H9 (cell line): Measurements from ENCODE around the gene SLC25A11. TPM values are rescaled to one million over a fixed set of nuclear protein-coding genes. Genes with fewer than 3 reads are reported as not detected.

Source experiments
- DNase-seq: peaks from one replicate; pipeline ENCODE4 v3.0.0-alpha.2; 2017
- H2AFZ ChIP-seq: one replicate; pipeline ENCODE4 v1.6.1; 2013; ENCODE audit warnings: mild to moderate bottlenecking, low read length, control low read depth, moderate library complexity
- H2AK5ac ChIP-seq: 2 replicates; pipeline ENCODE4 v1.6.1; 2013; ENCODE audit warnings: low read length, control low read depth, mixed read lengths; ENCODE audit not compliant: insufficient read length
- H2BK120ac ChIP-seq: one replicate; pipeline ENCODE4 v1.6.1; 2013; ENCODE audit warnings: low read depth, mild to moderate bottlenecking, low read length, control low read depth, inconsistent platforms; ENCODE audit not compliant: poor library complexity, severe bottlenecking
- H2BK12ac ChIP-seq: 2 replicates; pipeline ENCODE4 v1.6.1; 2013; ENCODE audit warnings: low read length, control low read depth, mixed read lengths, low read depth; ENCODE audit not compliant: insufficient read length
- H2BK15ac ChIP-seq: 2 replicates; pipeline ENCODE4 v1.6.1; 2013; ENCODE audit warnings: low read depth, low read length, control low read depth
- H2BK20ac ChIP-seq: one replicate; pipeline ENCODE4 v1.6.1; 2013; ENCODE audit warnings: low read depth, mild to moderate bottlenecking, low read length, control low read depth, inconsistent platforms; ENCODE audit not compliant: poor library complexity, severe bottlenecking
- H2BK5ac ChIP-seq: 2 replicates; pipeline ENCODE4 v1.6.1; 2013; ENCODE audit warnings: low read length, control low read depth, mixed read lengths; ENCODE audit not compliant: insufficient read length
- H3K14ac ChIP-seq: 2 replicates; pipeline ENCODE4 v1.6.1; 2013; ENCODE audit warnings: low read length, control low read depth; ENCODE audit not compliant: insufficient read depth
- H3K18ac ChIP-seq: 2 replicates; pipeline ENCODE4 v1.6.1; 2013; ENCODE audit warnings: low read depth, mild to moderate bottlenecking, mixed read lengths, low read length, control low read depth; ENCODE audit not compliant: insufficient read length
- H3K23ac ChIP-seq: 2 replicates; pipeline ENCODE4 v1.6.1; 2013; ENCODE audit warnings: low read length, control low read depth, mixed read lengths, low read depth; ENCODE audit not compliant: insufficient read length
- H3K23me2 ChIP-seq: 2 replicates; pipeline ENCODE4 v1.6.1; 2013; ENCODE audit warnings: low read depth, mild to moderate bottlenecking, mixed read lengths, low read length, control low read depth; ENCODE audit not compliant: insufficient read length, poor library complexity, severe bottlenecking
- H3K27ac ChIP-seq: 2 replicates; pipeline ENCODE4 v1.5.1; 2013; ENCODE audit warnings: low read length, control low read depth, mixed read lengths, low read depth; ENCODE audit not compliant: insufficient read length
- H3K27me3 ChIP-seq: 2 replicates; pipeline ENCODE4 v1.6.1; 2013; ENCODE audit warnings: low read length, control low read depth, inconsistent platforms; ENCODE audit not compliant: insufficient read depth
- H3K4ac ChIP-seq: 2 replicates; pipeline ENCODE4 v1.6.1; 2013; ENCODE audit warnings: low read depth, mild to moderate bottlenecking, control low read depth, inconsistent platforms, low read length, moderate library complexity
- H3K4me1 ChIP-seq: 2 replicates; pipeline ENCODE4 v1.6.1; 2013; ENCODE audit warnings: low read length, control low read depth, inconsistent platforms; ENCODE audit not compliant: insufficient read depth
- H3K4me2 ChIP-seq: 2 replicates; pipeline ENCODE4 v1.6.1; 2013; ENCODE audit warnings: low read length, control low read depth, mixed read lengths; ENCODE audit not compliant: insufficient read length, insufficient read depth
- H3K56ac ChIP-seq: 2 replicates; pipeline ENCODE4 v1.6.1; 2013; ENCODE audit warnings: low read depth, mild to moderate bottlenecking, mixed read lengths, low read length, control low read depth; ENCODE audit not compliant: insufficient read length
- H3K79me1 ChIP-seq: 2 replicates; pipeline ENCODE4 v1.6.1; 2013; ENCODE audit warnings: low read depth, mild to moderate bottlenecking, moderate library complexity, low read length, control low read depth, inconsistent platforms; ENCODE audit not compliant: insufficient read depth, poor library complexity, severe bottlenecking
- H3K79me2 ChIP-seq: 2 replicates; pipeline ENCODE4 v1.6.1; 2013; ENCODE audit warnings: low read length, control low read depth, inconsistent platforms; ENCODE audit not compliant: insufficient read depth
- H3K9ac ChIP-seq: 2 replicates; pipeline ENCODE4 v1.6.1; 2013; ENCODE audit warnings: low read length, control low read depth, mixed read lengths; ENCODE audit not compliant: insufficient read length; ENCODE audit errors: extremely low read depth
- H3K9me3 ChIP-seq: one replicate; pipeline ENCODE4 v1.6.1; 2013; ENCODE audit warnings: low read depth, low read length, inconsistent platforms; ENCODE audit not compliant: control insufficient read depth
- H3T11ph ChIP-seq: one replicate; pipeline ENCODE4 v1.6.1; 2013; ENCODE audit warnings: mild to moderate bottlenecking, low read length, control low read depth, inconsistent platforms
- H4K20me1 ChIP-seq: one replicate; pipeline ENCODE4 v1.6.1; 2013; ENCODE audit not compliant: control insufficient read depth, insufficient read length, insufficient read depth
- H4K5ac ChIP-seq: 2 replicates; pipeline ENCODE4 v1.6.1; 2013; ENCODE audit warnings: low read depth, mild to moderate bottlenecking, mixed read lengths, low read length, control low read depth; ENCODE audit not compliant: insufficient read length
- H4K8ac ChIP-seq: replicated peaks from 2 replicates; pipeline ENCODE4 v1.6.1; 2013; ENCODE audit warnings: low read length, control low read depth, mixed read lengths, low read depth; ENCODE audit not compliant: insufficient read length
- H4K91ac ChIP-seq: 2 replicates; pipeline ENCODE4 v1.6.1; 2013; ENCODE audit warnings: low read depth, mild to moderate bottlenecking, moderate library complexity, mixed read lengths, low read length, control low read depth; ENCODE audit not compliant: insufficient read length
- H3K27ac Mint-ChIP-seq, 3 experiments: 2 replicates in 2 of 3; 3 replicates in 1 of 3; pipeline ENCODE4 v1.8.0; 2020 to 2021; ENCODE audit warnings: mixed read lengths in 3 of 3, mild to moderate bottlenecking in 1 of 3, moderate library complexity in 1 of 3
- H3K27me3 Mint-ChIP-seq: 2 replicates; pipeline ENCODE4 v1.8.0; 2021; ENCODE audit warnings: low read depth, mild to moderate bottlenecking, moderate library complexity, mixed read lengths
- H3K36me3 Mint-ChIP-seq, 3 experiments: 2 replicates in 2 of 3; 3 replicates in 1 of 3; pipeline ENCODE4 v1.8.0; 2020 to 2021; ENCODE audit warnings: low read depth in 3 of 3, mixed read lengths in 3 of 3; ENCODE audit not compliant: insufficient read depth in 1 of 3
- H3K4me1 Mint-ChIP-seq, 2 experiments: 2 replicates each; pipeline ENCODE4 v1.8.0; 2020; ENCODE audit warnings: mixed read lengths in 2 of 2
- H3K4me3 Mint-ChIP-seq, 2 experiments: 2 replicates in 1 of 2; 3 replicates in 1 of 2; pipeline ENCODE4 v1.8.0; 2020 to 2021; ENCODE audit warnings: mild to moderate bottlenecking in 2 of 2, mixed read lengths in 2 of 2, moderate library complexity in 1 of 2
- H3K9me3 Mint-ChIP-seq, 2 experiments: 2 replicates in 1 of 2; 3 replicates in 1 of 2; pipeline ENCODE4 v1.8.0; 2020; ENCODE audit warnings: mild to moderate bottlenecking in 2 of 2, mixed read lengths in 2 of 2, moderate library complexity in 1 of 2
- CTCF ChIP-seq: fragments of 200-600 bp; sonication (generic); conservative IDR thresholded peaks from 3 replicates; pipeline ENCODE4 v1.8.0; 2021; ENCODE audit warnings: antibody characterized with exemption, mild to moderate bottlenecking
- WGBS: extraction: QIAGEN DNeasy Blood & Tissue Kit; methylation state at CpG from one replicate; pipeline ENCODE4 v1.1.7; 2013; ENCODE audit warnings: missing lambda C conversion rate, low lambda C conversion rate, mixed read lengths; ENCODE audit not compliant: insufficient read length; ENCODE audit errors: extremely low coverage; 5-methylcytosine and 5-hydroxymethylcytosine counted together
- total RNA-seq: library from RNA; stranded (reverse); gene quantifications from 2 replicates; pipeline ENCODE4 v1.2.1, GENCODE V29; 2021

SLC25A11 gene
- total RNA-seq, 1 experiment from 2014 or later, result 74.9 TPM

GRCh38 chr17:4951486-4951885 is 11.6 kb upstream of the SLC25A11 start:
- no peak overlapping the region for H2BK120ac ChIP-seq
- peaks cover 5 to 11% (median 6%) of the 10 kb centered on the region in 3 experiments for H3K36me3 Mint-ChIP-seq
- H3K27ac ChIP-seq, result no peak overlapping the region
- no peak overlapping the region for H4K91ac ChIP-seq
- no peak overlapping the region for H4K8ac ChIP-seq
- no peak for TF ChIP-seq CTCF
- peak overlapping the region; percentile 72 for H3K4me2 ChIP-seq
- H3T11ph ChIP-seq, result no peak overlapping the region
- WGBS, result no CpG with 5 or more reads among the region's 3 CpGs
- no peak overlapping the region for H2BK5ac ChIP-seq
- H3K4me3 Mint-ChIP-seq, result peak overlapping the region; percentile 87 to 95
- H3K23me2 ChIP-seq, result peaks cover 23% of the 10 kb centered on the region
- H2AK5ac ChIP-seq, result no peak overlapping the region
- no peaks in the 10 kb centered on the region; the same call in 1 of the 2 replicates for H3K27me3 Mint-ChIP-seq
- H2AFZ ChIP-seq, result no peak overlapping the region
- H3K79me2 ChIP-seq, result peaks cover 8% of the 10 kb centered on the region; the same call in 1 of the 2 replicates
- no peak overlapping the region for H3K14ac ChIP-seq
- no peak overlapping the region for H3K9ac ChIP-seq
- no peak overlapping the region for H2BK12ac ChIP-seq
- H3K4ac ChIP-seq, result no peak overlapping the region
- no peak overlapping the region for H2BK15ac ChIP-seq
- peak overlapping the region; percentile 10 to 94 (median 58); a peak in 4 of 7 replicates for H3K27ac Mint-ChIP-seq
- no peaks in the 10 kb centered on the region for H3K27me3 ChIP-seq
- H3K4me1 ChIP-seq, result peaks cover 4% of the 10 kb centered on the region; the same call in 1 of the 2 replicates
- H3K4me1 Mint-ChIP-seq, result peaks cover 32 to 34% of the 10 kb centered on the region in 2 experiments
- no peak overlapping the region for H4K5ac ChIP-seq
- peaks cover 0 to 2% of the 10 kb centered on the region in 2 experiments; a peak in 1 of 5 replicates for H3K9me3 Mint-ChIP-seq
- H4K20me1 ChIP-seq, result no peaks in the 10 kb centered on the region
- H3K79me1 ChIP-seq, result peaks cover 3% of the 10 kb centered on the region
- H3K23ac ChIP-seq, result no peak overlapping the region
- H2BK20ac ChIP-seq, result no peak overlapping the region
- no peak overlapping the region for H3K18ac ChIP-seq
- DNase-seq, result no peak
- no peak overlapping the region for H3K56ac ChIP-seq
- H3K9me3 ChIP-seq, result no peaks in the 10 kb centered on the region
